Tibial artery (tissue), 4 donors: Measurements from ENCODE around the gene ACLY.
"Not testable (repeated sequence)": the region's sequence is repeated elsewhere in the genome, so short reads cannot be mapped to it uniquely, and the experiment has no call there.

Source experiments
- DNase-seq, 2 donors: peaks; one replicate each; pipeline ENCODE4 v3.0.0-alpha.2; 2019
- H3K27ac ChIP-seq, 2 donors: fragments of 200-600 bp; sonication (generic) in 1 of 2; 1 replicate in 1 of 2; 2 replicates in 1 of 2; pipeline ENCODE4 v1.5.1; 2018 to 2019; ENCODE audit warnings: mild to moderate bottlenecking in 1 of 2
- H3K27me3 ChIP-seq, 2 donors: fragments of 200-600 bp; sonication (generic) in 1 of 2; one replicate each; pipeline versions ENCODE4 v1.5.1 to v1.6.0; 2016 to 2019
- H3K36me3 ChIP-seq, 3 donors: fragments of 200-600 bp; sonication (generic) in 2 of 3; one replicate each; pipeline ENCODE4 v1.5.1; 2016 to 2019; ENCODE audit warnings: mild to moderate bottlenecking in 2 of 3
- H3K4me1 ChIP-seq, 4 donors: fragments of 200-600 bp; sonication (generic) in 2 of 4; 1 replicate in 3 of 4; 2 replicates in 1 of 4; pipeline ENCODE4 v1.5.1; 2016 to 2019
- H3K4me3 ChIP-seq, 2 donors: fragments of 200-600 bp; sonication (generic) in 1 of 2; 1 replicate in 1 of 2; 2 replicates in 1 of 2; pipeline ENCODE4 v1.5.1; 2018 to 2019; ENCODE audit warnings: mild to moderate bottlenecking in 2 of 2
- H3K9me3 ChIP-seq, 3 donors: fragments of 200-600 bp; sonication (generic) in 1 of 3; one replicate each; pipeline ENCODE4 v1.5.1; 2016 to 2019
- intact Hi-C: fragments of 100-400 bp; cut with DNase I; formaldehyde crosslinking; loops from one replicate; pipeline ENCODE4 v1.15.0; 2023; ENCODE audit warnings: low total_unique reads
- TF ChIP-seq, protein P1 (sequence below), 2 experiments: fragments of 200-600 bp in 1 of 2; fragments of 450-650 bp in 1 of 2; IDR thresholded peaks; one replicate each; pipeline ENCODE4 v1.5.1; 2017 to 2019; ENCODE audit warnings: antibody characterized with exemption in 2 of 2, mild to moderate bottlenecking in 1 of 2, moderate library complexity in 1 of 2

The ACLY gene

DNA sequence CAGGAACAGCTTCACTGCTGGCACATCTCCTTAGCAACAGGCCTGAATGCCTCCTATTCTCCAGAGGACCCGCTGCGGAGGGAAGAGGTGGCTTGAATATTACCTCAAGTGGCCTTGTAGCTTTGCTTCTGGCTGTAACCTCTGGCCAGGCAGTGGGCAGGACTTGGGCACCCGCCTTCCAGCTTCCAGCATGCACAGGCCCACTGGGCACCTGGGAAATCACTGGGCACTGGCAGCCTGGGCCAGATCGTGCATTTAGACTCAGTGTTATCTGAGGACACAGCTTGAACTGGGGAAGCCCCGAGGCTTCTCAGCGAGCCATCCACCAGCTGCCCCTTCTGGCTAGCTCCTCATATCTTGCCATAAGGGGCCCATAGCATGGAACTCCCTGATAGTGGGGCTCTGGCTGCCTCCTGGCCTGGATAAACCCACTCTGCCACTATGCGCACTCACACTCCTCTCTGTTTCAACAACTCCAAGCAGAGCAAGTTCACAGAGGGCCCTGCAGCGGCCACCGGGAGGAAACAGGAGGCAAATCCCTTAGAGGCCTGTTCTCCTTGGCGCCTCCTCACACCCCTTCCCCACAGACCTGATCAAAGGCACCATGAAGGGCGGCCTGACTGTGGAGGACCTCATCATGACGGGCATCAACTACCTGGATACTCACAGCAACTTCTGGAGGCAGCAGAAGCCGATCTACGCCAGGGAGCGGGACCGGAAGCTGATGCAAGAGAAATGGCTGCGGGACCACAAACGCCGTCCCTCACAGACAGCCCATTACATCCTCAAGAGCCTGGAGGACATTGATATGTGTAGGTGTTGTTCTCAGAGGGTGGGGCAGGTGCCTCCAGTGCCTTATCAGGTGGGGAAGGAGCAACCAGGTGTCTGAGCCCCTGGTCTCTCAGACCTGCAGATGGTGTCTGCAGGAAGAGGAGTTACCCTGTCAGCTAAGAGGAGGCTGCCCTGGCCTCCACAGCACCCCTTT lies 19.5 kb upstream of the ACLY start:
- Histone ChIP-seq H3K27me3 (no peaks in the 10 kb centered on the region), H3K4me1 (no peaks in the 10 kb centered on the region), H3K27ac (no peak overlapping the region), H3K36me3 (peaks cover 0 to 35% (median 8%) of the 10 kb centered on the region in 3 donors), H3K4me3 (no peak overlapping the region), H3K9me3 (no peaks in the 10 kb centered on the region)
- intact Hi-C loops, result no loop called here
- TF ChIP-seq, protein P1, sequence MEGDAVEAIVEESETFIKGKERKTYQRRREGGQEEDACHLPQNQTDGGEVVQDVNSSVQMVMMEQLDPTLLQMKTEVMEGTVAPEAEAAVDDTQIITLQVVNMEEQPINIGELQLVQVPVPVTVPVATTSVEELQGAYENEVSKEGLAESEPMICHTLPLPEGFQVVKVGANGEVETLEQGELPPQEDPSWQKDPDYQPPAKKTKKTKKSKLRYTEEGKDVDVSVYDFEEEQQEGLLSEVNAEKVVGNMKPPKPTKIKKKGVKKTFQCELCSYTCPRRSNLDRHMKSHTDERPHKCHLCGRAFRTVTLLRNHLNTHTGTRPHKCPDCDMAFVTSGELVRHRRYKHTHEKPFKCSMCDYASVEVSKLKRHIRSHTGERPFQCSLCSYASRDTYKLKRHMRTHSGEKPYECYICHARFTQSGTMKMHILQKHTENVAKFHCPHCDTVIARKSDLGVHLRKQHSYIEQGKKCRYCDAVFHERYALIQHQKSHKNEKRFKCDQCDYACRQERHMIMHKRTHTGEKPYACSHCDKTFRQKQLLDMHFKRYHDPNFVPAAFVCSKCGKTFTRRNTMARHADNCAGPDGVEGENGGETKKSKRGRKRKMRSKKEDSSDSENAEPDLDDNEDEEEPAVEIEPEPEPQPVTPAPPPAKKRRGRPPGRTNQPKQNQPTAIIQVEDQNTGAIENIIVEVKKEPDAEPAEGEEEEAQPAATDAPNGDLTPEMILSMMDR (IDR thresholded peaks at IDR 0.05), result no peak
- no peak for DNase-seq

- Histone ChIP-seq H3K4me1 (peaks cover 0 to 7% (median 0%) of the 10 kb centered on the region in 4 donors), H3K27me3 (no peaks in the 10 kb centered on the region), H3K27ac (no peak overlapping the region), H3K9me3 (no peaks in the 10 kb centered on the region), H3K4me3 (no peak overlapping the region), H3K36me3 (peaks cover 0 to 35% (median 8%) of the 10 kb centered on the region in 3 donors)
- DNase-seq, result no peak
- TF ChIP-seq, protein P1 (IDR thresholded peaks at IDR 0.05), result no peak
- intact Hi-C loops, result no loop called here
Measured at GRCh38 chr17:41935641-41936040, 16.9 kb upstream of the ACLY start.

GRCh38 chr17:41932816-41933389 lies 14.2 kb upstream of the ACLY start:
- Histone ChIP-seq H3K36me3 (peaks cover 0 to 23% (median 8%) of the 10 kb centered on the region in 3 donors), H3K4me3 (no peak overlapping the region), H3K4me1 (peaks cover 0 to 18% (median 11%) of the 10 kb centered on the region in 4 donors), H3K27me3 (no peaks in the 10 kb centered on the region), H3K27ac (no peak overlapping the region), H3K9me3 (no peaks in the 10 kb centered on the region)
- DNase-seq, result no peak
- intact Hi-C loops, result no loop called here
- TF ChIP-seq, protein P1 (IDR thresholded peaks at IDR 0.05), result no peak

DNA sequence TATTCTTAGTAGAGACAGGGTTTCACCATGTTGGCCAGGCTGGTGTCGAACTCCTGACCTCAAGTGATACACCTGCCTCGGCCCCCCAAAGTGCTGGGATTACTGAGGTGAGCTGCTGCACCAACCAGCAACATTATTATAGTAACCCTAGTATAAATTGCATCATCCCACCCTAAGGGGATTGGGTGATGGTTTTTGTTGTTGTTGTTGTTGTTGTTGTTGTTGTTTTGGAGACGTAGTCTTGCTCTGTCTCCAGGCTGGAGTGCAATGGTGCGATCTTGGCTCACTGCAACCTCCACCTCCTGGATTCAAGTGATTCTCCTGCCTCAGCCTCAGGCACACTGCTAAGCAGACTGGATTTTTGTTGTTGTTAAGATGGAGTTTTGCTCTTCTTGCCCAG lies 13.0 kb upstream of the ACLY start:
- DNase-seq, H3K27me3 ChIP-seq, H3K4me3 ChIP-seq, H3K27ac ChIP-seq, intact Hi-C loops, H3K9me3 ChIP-seq: not testable (repeated sequence)
- peaks cover 0 to 18% (median 11%) of the 10 kb centered on the region in 4 donors for H3K4me1 ChIP-seq
- peaks cover 0 to 21% (median 8%) of the 10 kb centered on the region in 3 donors for H3K36me3 ChIP-seq

GRCh38 chr17:41930833-41931156 lies 12.0 kb upstream of the ACLY start:
- Histone ChIP-seq H3K4me1 (peaks cover 0 to 18% (median 11%) of the 10 kb centered on the region in 4 donors), H3K4me3 (peak overlapping the region; percentile 59 to 62), H3K27ac (peak overlapping the region; percentile 77 to 89), H3K36me3 (peaks cover 0 to 12% (median under 1%) of the 10 kb centered on the region in 3 donors)
- H3K27me3 ChIP-seq, intact Hi-C loops, H3K9me3 ChIP-seq, DNase-seq: not testable (repeated sequence)

- peak; percentile 96 to 98 for DNase-seq
- Histone ChIP-seq H3K27me3 (no peaks in the 10 kb centered on the region), H3K27ac (peak within 1 kb of the TSS; percentile 77 to 89), H3K4me3 (peak within 1 kb of the TSS; percentile 59 to 62), H3K36me3 (peaks cover 0 to 6% (median 0%) of the 10 kb centered on the region in 3 donors), H3K4me1 (peaks cover 0 to 18% (median 11%) of the 10 kb centered on the region in 4 donors), H3K9me3 (no peaks in the 10 kb centered on the region)
- TF ChIP-seq, protein P1 (IDR thresholded peaks at IDR 0.05), result peak; percentile 44 to 65
- intact Hi-C loops, result no loop called here
Measured at GRCh38 chr17:41930009-41930832, 11.5 kb upstream of the ACLY start, which contains the start of gene ODAD4. ODAD4 (plus strand) TSS chr17:41930617; CDS start chr17:41930724, 107 bp downstream.
